Measurements from ENCODE around the gene MAP3K3.

Gene MAP3K3

GRCh38 chr17:63688396-63689020, 66.3 kb downstream of the MAP3K3 start:
- FAIRE-seq (no peak), DNase-seq (ENCODE audit: extremely low spot score, insufficient read length, low read depth) (no peak)

- FAIRE-seq: no peak
Measured at GRCh38 chr17:63689479-63689878, 67.3 kb downstream of the MAP3K3 start.

GRCh38 chr17:63692195-63692816, 70.1 kb downstream of the MAP3K3 start:
- FAIRE-seq (no peak), DNase-seq (ENCODE audit: extremely low spot score, insufficient read length, low read depth) (no peak)

More at GRCh38 chr17:63689479-63689878, 67.3 kb downstream of the MAP3K3 start:
- no peak for DNase-seq (ENCODE audit: extremely low spot score, insufficient read length, low read depth)

GRCh38 chr17:63693411-63694113, 71.3 kb downstream of the MAP3K3 start:
- DNase-seq (ENCODE audit: extremely low spot score, insufficient read length, low read depth) (no peak), FAIRE-seq (no peak)

- DNase-seq (ENCODE audit: extremely low spot score, insufficient read length, low read depth): no peak
- no peak for FAIRE-seq
Measured at GRCh38 chr17:63694229-63694949, 72.2 kb downstream of the MAP3K3 start.

- DNase-seq (ENCODE audit: extremely low spot score, insufficient read length, low read depth) (no peak), FAIRE-seq (no peak)
Measured at GRCh38 chr17:63694950-63695773, 72.9 kb downstream of the MAP3K3 start.

GRCh38 chr17:63695889-63696288, 73.7 kb downstream of the MAP3K3 start:
- FAIRE-seq (no peak), DNase-seq (ENCODE audit: extremely low spot score, insufficient read length, low read depth) (no peak)

GRCh38 chr17:63696381-63696961, 74.3 kb downstream of the MAP3K3 start:
- no peak for DNase-seq (ENCODE audit: extremely low spot score, insufficient read length, low read depth)
- FAIRE-seq: peak; percentile 75

GRCh38 chr17:63697341-63698286, 75.4 kb downstream of the MAP3K3 start:
- DNase-seq (ENCODE audit: extremely low spot score, insufficient read length, low read depth) (no peak), FAIRE-seq (peak; percentile 97)

- no peak for FAIRE-seq
- DNase-seq (ENCODE audit: extremely low spot score, insufficient read length, low read depth): no peak
Measured at GRCh38 chr17:63698381-63698885, 76.2 kb downstream of the MAP3K3 start.

GRCh38 chr17:63698886-63699637, 76.8 kb downstream of the MAP3K3 start:
- DNase-seq (ENCODE audit: extremely low spot score, insufficient read length, low read depth): peak; percentile 65
- peak; percentile 93 for FAIRE-seq

GRCh38 chr17:63699638-63700527, 77.7 kb downstream of the MAP3K3 start, which contains the start of gene LIMD2:
Gene LIMD2 (minus strand): TSS chr17:63700125. CDS start chr17:63699298, 827 bp downstream.
- FAIRE-seq (no peak), DNase-seq (ENCODE audit: extremely low spot score, insufficient read length, low read depth) (peak; percentile 50)

GRCh38 chr17:63700528-63701455, 78.6 kb downstream of the MAP3K3 start:
- no peak for FAIRE-seq
- no peak for DNase-seq (ENCODE audit: extremely low spot score, insufficient read length, low read depth)

- no peak for FAIRE-seq
Measured at GRCh38 chr17:63701456-63701820, 79.2 kb downstream of the MAP3K3 start.

More at GRCh38 chr17:63701456-63701820, 79.2 kb downstream of the MAP3K3 start:
- no peak for DNase-seq (ENCODE audit: extremely low spot score, insufficient read length, low read depth)

Data from GM18507 (cell line).